Sigmoid colon (tissue), 4 donors: ENCODE results near the gene PRDM16.

Source experiments
- CTCF ChIP-seq, 4 experiments: fragments of 450-650 bp in 3 of 4; fragments of 200-600 bp in 1 of 4; IDR thresholded peaks; one replicate each; pipeline ENCODE4 v1.5.1; 2016 to 2019; ENCODE audit warnings: antibody characterized with exemption in 4 of 4, mild to moderate bottlenecking in 3 of 4, moderate library complexity in 2 of 4
- EP300 ChIP-seq, 4 donors: sonication (generic); formaldehyde crosslinking; IDR thresholded peaks; one replicate each; pipeline ENCODE4 v1.6.1; 2017; ENCODE audit warnings: antibody characterized with exemption in 4 of 4
- POLR2A ChIP-seq, 2 donors: fragments of 450-650 bp; IDR thresholded peaks; one replicate each; pipeline ENCODE4 v1.6.1; 2016; ENCODE audit warnings: antibody characterized with exemption in 2 of 2, mild to moderate bottlenecking in 2 of 2, moderate library complexity in 2 of 2
- POLR2AphosphoS5 ChIP-seq, 4 donors: sonication (generic); formaldehyde crosslinking; IDR thresholded peaks; one replicate each; pipeline ENCODE4 v1.6.1; 2017; ENCODE audit warnings: antibody characterized with exemption in 4 of 4

DNA sequence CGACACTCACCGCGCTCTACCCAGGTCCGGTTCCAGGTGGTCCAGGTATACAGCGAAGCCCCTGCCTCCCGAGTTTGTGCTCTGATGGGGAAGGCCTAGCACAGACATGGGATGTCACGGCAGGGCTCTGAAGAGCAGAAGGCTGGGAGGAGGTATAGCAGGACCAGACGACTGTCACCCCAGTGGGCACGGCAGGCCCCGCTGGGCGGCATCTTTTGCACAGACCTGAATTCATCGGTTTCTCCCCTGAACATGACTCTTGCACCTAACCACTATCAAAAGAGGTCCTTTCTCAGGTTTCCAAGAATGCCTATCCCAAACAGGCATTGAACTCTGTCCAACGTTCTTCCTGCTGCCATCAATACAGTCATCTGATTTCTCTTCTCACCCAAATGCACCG is 416.0 kb downstream of the PRDM16 start:
- no peak for TF ChIP-seq CTCF (IDR thresholded peaks at IDR 0.05)
- no peak for TF ChIP-seq EP300 (IDR thresholded peaks at IDR 0.05)
- TF ChIP-seq POLR2A (IDR thresholded peaks at IDR 0.05): no peak
- TF ChIP-seq POLR2AphosphoS5 (IDR thresholded peaks at IDR 0.05): no peak
